ENCODE results near the gene TBCEL. TPM values are rescaled to one million over a fixed set of nuclear protein-coding genes. Genes with fewer than 3 reads are reported as not detected.

TBCEL gene
- total RNA-seq, 1 donor from 2014 or later = 19.7 TPM

DNA sequence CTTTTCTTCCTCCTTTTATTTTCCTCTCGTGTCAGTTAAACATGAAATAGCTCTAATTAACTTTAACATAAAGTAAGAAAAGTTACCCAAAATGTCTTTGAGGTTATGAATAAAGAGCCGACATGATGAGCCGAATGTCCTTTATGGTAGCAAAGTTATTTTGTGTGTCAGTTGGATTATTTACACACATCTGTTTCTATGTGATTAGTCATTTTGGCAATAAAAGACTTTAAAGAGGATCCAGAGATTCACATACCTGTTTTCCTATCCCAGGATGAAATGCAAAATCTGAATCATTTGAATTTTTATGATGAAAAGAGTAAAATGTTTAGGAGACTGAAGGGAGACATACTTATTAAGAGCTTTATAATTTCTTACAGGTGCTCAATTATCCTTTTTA, 43.1 kb downstream of the TBCEL start:
- Mint-ChIP-seq H3K9me3 (peaks cover 3% of the 10 kb centered on the region), H3K4me3 (no peak overlapping the region), H3K27ac (ENCODE audit: unreplicated experiment) (no peak overlapping the region), H3K27me3 (ENCODE audit: low read depth) (no peaks in the 10 kb centered on the region), H3K36me3 (ENCODE audit: low read depth) (peaks cover 22% of the 10 kb centered on the region), H3K4me1 (peaks cover 13% of the 10 kb centered on the region)
- DNase-seq (ENCODE audit: low read depth, low spot score) = no peak
- TF ChIP-seq, protein P1, sequence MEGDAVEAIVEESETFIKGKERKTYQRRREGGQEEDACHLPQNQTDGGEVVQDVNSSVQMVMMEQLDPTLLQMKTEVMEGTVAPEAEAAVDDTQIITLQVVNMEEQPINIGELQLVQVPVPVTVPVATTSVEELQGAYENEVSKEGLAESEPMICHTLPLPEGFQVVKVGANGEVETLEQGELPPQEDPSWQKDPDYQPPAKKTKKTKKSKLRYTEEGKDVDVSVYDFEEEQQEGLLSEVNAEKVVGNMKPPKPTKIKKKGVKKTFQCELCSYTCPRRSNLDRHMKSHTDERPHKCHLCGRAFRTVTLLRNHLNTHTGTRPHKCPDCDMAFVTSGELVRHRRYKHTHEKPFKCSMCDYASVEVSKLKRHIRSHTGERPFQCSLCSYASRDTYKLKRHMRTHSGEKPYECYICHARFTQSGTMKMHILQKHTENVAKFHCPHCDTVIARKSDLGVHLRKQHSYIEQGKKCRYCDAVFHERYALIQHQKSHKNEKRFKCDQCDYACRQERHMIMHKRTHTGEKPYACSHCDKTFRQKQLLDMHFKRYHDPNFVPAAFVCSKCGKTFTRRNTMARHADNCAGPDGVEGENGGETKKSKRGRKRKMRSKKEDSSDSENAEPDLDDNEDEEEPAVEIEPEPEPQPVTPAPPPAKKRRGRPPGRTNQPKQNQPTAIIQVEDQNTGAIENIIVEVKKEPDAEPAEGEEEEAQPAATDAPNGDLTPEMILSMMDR (conservative IDR thresholded peaks at IDR 0.05) = no peak

DNA sequence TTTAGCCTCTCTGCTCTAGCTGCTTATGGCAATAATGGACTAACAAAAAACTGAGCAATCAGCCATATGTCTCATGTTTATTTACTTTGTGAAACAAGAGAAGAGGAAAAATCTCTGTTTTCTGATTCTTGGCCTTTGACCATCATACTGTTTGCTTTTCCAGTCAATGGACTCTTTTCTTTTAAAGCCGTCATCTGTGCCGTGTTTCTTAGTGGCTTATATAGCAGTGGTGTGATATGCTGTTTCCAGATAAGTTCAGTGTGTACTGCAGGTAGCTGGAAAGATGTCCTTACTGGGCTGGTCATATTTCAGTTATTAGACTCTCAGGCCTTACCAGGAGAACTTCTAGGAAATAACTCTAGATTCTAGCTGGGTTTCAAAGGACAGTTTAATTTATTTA, 43.6 kb downstream of the TBCEL start:
- Mint-ChIP-seq H3K27ac (ENCODE audit: unreplicated experiment) (no peak overlapping the region), H3K4me3 (no peak overlapping the region), H3K9me3 (peaks cover 3% of the 10 kb centered on the region), H3K4me1 (peaks cover 14% of the 10 kb centered on the region), H3K27me3 (ENCODE audit: low read depth) (no peaks in the 10 kb centered on the region), H3K36me3 (ENCODE audit: low read depth) (peaks cover 22% of the 10 kb centered on the region)
- DNase-seq (ENCODE audit: low read depth, low spot score) = no peak
- TF ChIP-seq, protein P1 (conservative IDR thresholded peaks at IDR 0.05) = no peak

- H3K4me1 Mint-ChIP-seq = peaks cover 19% of the 10 kb centered on the region
- no peak overlapping the region for H3K4me3 Mint-ChIP-seq
- TF ChIP-seq, protein P1 (conservative IDR thresholded peaks at IDR 0.05) = no peak
- H3K27ac Mint-ChIP-seq (ENCODE audit: unreplicated experiment) = no peak overlapping the region
- H3K36me3 Mint-ChIP-seq (ENCODE audit: low read depth) = peaks cover 22% of the 10 kb centered on the region
- H3K9me3 Mint-ChIP-seq = peaks cover 3% of the 10 kb centered on the region
- H3K27me3 Mint-ChIP-seq (ENCODE audit: low read depth) = no peaks in the 10 kb centered on the region
- DNase-seq (ENCODE audit: low read depth, low spot score) = no peak
Observed at GRCh38 chr11:121067962-121068647, 44.2 kb downstream of the TBCEL start.

- TF ChIP-seq, protein P1 (conservative IDR thresholded peaks at IDR 0.05) = no peak
- peaks cover 19% of the 10 kb centered on the region for H3K4me1 Mint-ChIP-seq
- H3K27ac Mint-ChIP-seq (ENCODE audit: unreplicated experiment) = no peak overlapping the region
- no peak overlapping the region for H3K4me3 Mint-ChIP-seq
- no peaks in the 10 kb centered on the region for H3K27me3 Mint-ChIP-seq (ENCODE audit: low read depth)
- peaks cover 19% of the 10 kb centered on the region for H3K36me3 Mint-ChIP-seq (ENCODE audit: low read depth)
- DNase-seq (ENCODE audit: low read depth, low spot score) = no peak
- peaks cover 3% of the 10 kb centered on the region for H3K9me3 Mint-ChIP-seq
Observed at GRCh38 chr11:121068787-121069186, 44.9 kb downstream of the TBCEL start.

GRCh38 chr11:121070951-121071845, 47.3 kb downstream of the TBCEL start:
- Mint-ChIP-seq H3K27me3 (ENCODE audit: low read depth) (no peaks in the 10 kb centered on the region), H3K4me1 (peaks cover 19% of the 10 kb centered on the region), H3K36me3 (ENCODE audit: low read depth) (peaks cover 17% of the 10 kb centered on the region), H3K9me3 (peaks cover 3% of the 10 kb centered on the region), H3K4me3 (peak overlapping the region; percentile 1), H3K27ac (ENCODE audit: unreplicated experiment) (peak overlapping the region; percentile 98)
- no peak for DNase-seq (ENCODE audit: low read depth, low spot score)
- TF ChIP-seq, protein P1 (conservative IDR thresholded peaks at IDR 0.05) = no peak

Data from neural crest cell (in vitro differentiated cells).